ENCODE data around the gene MAP4K4.

DNA sequence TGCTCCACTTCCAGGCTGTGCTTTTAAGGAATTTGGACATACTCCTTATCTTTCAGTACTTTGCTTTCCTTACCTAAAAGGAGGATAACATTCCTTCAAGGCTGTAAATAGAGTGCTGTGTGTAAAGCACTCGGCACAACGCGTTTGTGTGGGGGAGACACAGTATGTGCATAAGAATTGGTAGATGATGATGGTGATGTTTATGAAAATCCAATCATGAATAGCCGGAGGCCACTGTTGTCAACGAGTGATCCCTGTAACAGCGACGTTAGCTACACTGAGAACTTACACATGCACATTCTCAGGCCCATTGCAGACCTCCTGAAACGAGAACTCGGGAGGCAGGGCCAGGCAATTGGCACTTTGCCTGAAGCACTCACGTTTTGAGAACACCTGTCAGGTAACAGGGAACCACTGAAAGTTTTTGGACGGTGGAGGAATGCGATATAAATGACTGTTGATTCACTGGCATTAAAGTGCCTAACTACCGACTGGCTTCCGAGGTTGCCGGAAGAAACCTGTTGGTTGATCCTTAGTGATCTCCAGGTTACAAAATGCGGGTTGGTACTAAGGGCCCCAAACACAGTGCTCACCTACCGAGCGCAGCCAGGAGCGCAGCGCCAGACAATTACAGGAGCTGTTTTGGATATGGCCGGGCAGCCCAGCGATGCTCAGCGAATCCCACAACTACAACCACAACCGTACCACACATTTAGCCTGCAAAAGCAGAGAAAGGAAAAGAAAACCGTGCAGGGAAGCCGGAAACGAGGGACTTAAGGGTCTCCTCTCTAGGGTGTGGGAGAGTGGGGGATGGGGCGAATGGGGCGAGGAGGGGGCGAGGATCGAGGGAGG, 1.0 kb upstream of the MAP4K4 start:
- no peak for TF ChIP-seq SUZ12 (IDR thresholded peaks at IDR 0.05; ENCODE audit: extremely low read depth, insufficient read depth, insufficient read length)
- no peak for TF ChIP-seq ZNF274 (IDR thresholded peaks at IDR 0.05; ENCODE audit: low read depth, low read length)
